HepG2 (cell line): ENCODE data around the gene PTPRN. TPM values are rescaled to one million over a fixed set of nuclear protein-coding genes. Genes with fewer than 3 reads are reported as not detected.

Experiments used
- AGO1 ChIP-seq: fragments of 200-400 bp; formaldehyde crosslinking; IDR thresholded peaks from 2 replicates; pipeline ENCODE4 v1.6.1; 2017; ENCODE audit warnings: mild to moderate bottlenecking, low read depth, low read length, moderate library complexity; ENCODE audit not compliant: poor library complexity, severe bottlenecking
- CBX5 ChIP-seq: sonication (generic); formaldehyde crosslinking; IDR thresholded peaks from 2 replicates; pipeline ENCODE4 v1.4.0; 2020; ENCODE audit warnings: missing genetic modification reagents, borderline replicate concordance
- FOXA1 ChIP-seq, 2 experiments: fragments of 450-650 bp in 1 of 2; sonication (generic) in 1 of 2; formaldehyde crosslinking in 1 of 2; IDR thresholded peaks; 2 replicates each; pipeline versions ENCODE4 v1.4.0 to v1.6.1; 2016 to 2020; ENCODE audit warnings: missing genetic modification reagents in 1 of 2
- FOXM1 ChIP-seq: sonication (generic); formaldehyde crosslinking; IDR thresholded peaks from 2 replicates; pipeline ENCODE4 v1.5.0; 2020; ENCODE audit warnings: missing genetic modification reagents
- GATAD1 ChIP-seq: IDR thresholded peaks from 2 replicates; pipeline ENCODE4 v1.6.1; 2016; ENCODE audit warnings: missing genetic modification reagents, missing compliant biosample characterization
- MIXL1 ChIP-seq: IDR thresholded peaks from 2 replicates; pipeline ENCODE4 v1.6.1; 2016
- PBX2 ChIP-seq: IDR thresholded peaks from 2 replicates; pipeline ENCODE4 v1.6.1; 2016; ENCODE audit warnings: control low read depth
- PHB2 ChIP-seq: fragments of 450-650 bp; IDR thresholded peaks from 2 replicates; pipeline ENCODE4 v1.6.1; 2018; ENCODE audit not compliant: partially characterized antibody
- POLR2AphosphoS5 ChIP-seq: IDR thresholded peaks from 2 replicates; pipeline ENCODE4 v1.6.1; 2012; ENCODE audit warnings: low read depth, low read length
- ZNF773 ChIP-seq: sonication (generic); formaldehyde crosslinking; IDR thresholded peaks from 2 replicates; pipeline ENCODE4 v1.4.0; 2020; ENCODE audit warnings: missing genetic modification reagents, borderline replicate concordance
- polyA plus RNA-seq, 8 experiments: library from polyadenylated mRNA; depleted of rRNA in 3 of 8; stranded (reverse) in 7 of 8; unstranded in 1 of 8; fragments of >200 nt; fragmentation: Illumina TruSeq in 4 of 8; extraction: Trizol in 4 of 8; gene quantifications; 2 replicates each; pipeline versions ENCODE4 v1.2.1 to v1.2.3, GENCODE V29; 2011 to 2016; ENCODE audit warnings: low read depth in 4 of 8, missing spikeins in 1 of 8, mixed read lengths in 1 of 8; ENCODE audit not compliant: insufficient read depth in 1 of 8
- total RNA-seq, 5 experiments: library from RNA; depleted of rRNA; stranded (reverse); fragments of >200 nt; fragmentation: Illumina TruSeq; extraction: Trizol; gene quantifications; 2 replicates each; pipeline ENCODE4 v1.2.3, GENCODE V29; 2016; ENCODE audit warnings: low read depth in 1 of 5
- TF ChIP-seq, protein P1 (sequence below): IDR thresholded peaks from 2 replicates; pipeline ENCODE4 v1.6.1; 2016; ENCODE audit warnings: missing compliant biosample characterization, missing genetic modification reagents, borderline replicate concordance
- TF ChIP-seq, protein P2 (sequence below): sonication (generic); formaldehyde crosslinking; IDR thresholded peaks from 2 replicates; pipeline ENCODE4 v1.4.0; 2020; ENCODE audit warnings: missing genetic modification reagents
- TF ChIP-seq, protein P3 (sequence below): sonication (generic); formaldehyde crosslinking; IDR thresholded peaks from 2 replicates; pipeline ENCODE4 v1.4.0; 2020; ENCODE audit warnings: mild to moderate bottlenecking, missing genetic modification reagents

Gene PTPRN
- total and polyA plus RNA-seq, 2 of the 13 experiments (the other 11 are each of a cell fraction or from before 2014, with no cell fraction given): 0.26 TPM; not detected in 1

DNA sequence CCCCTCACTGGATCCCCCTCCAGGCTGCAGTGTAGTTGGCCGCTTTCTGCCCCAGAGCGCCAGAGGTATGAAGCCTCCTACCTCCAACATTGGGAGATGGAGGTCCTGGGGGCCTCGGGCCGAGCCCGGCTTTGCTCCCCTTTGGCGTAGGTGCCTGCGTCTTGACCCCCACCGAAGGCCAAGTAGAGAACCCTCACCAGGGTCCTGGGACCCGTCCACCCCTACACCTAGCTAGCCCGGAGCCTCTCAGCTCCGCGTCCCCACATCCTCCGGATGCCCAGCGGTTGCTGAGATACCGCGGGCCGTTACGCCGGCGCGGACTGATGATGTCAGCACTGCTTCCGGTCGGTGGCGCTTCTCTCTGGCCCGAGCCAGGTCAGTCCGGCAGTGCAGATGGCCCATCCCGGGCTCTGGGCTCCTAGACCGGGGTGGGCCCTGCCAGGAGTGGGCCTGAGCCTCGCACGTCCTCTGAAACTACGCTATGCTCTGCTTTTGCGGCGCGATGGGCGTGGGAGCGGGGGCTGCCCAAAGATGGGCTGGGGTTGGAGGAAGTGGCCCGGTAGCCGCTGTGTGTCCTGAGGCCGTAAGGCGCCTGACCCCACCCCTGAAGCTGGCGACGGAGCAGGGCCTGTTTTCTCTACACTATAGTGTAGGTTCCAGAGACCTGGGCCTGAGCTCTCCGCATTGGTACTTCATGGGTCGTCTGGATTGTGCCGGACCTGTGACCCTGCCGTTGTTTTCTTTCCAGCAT lies 63.9 kb downstream of the PTPRN start, which contains the start of the genes GLB1L and STK16 (continued):
- TF ChIP-seq, protein P1, sequence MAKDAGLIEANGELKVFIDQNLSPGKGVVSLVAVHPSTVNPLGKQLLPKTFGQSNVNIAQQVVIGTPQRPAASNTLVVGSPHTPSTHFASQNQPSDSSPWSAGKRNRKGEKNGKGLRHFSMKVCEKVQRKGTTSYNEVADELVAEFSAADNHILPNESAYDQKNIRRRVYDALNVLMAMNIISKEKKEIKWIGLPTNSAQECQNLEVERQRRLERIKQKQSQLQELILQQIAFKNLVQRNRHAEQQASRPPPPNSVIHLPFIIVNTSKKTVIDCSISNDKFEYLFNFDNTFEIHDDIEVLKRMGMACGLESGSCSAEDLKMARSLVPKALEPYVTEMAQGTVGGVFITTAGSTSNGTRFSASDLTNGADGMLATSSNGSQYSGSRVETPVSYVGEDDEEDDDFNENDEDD (CRISPR knock-in tag): peak; percentile 72; the same call in 1 of the 2 replicates
- TF ChIP-seq AGO1 (peak; percentile 43), FOXM1 (CRISPR knock-in tag) (no peak), FOXA1 (IDR thresholded peaks at IDR 0.05) (no peak), FOXA1 (CRISPR knock-in tag; IDR thresholded peaks at IDR 0.05) (peak; percentile 56), CBX5 (CRISPR knock-in tag) (peak; percentile 79; the same call in 1 of the 2 replicates), PHB2 (no peak), ZNF773 (CRISPR knock-in tag) (peak; percentile 85; the same call in 1 of the 2 replicates), MIXL1 (CRISPR knock-in tag) (peak; percentile 62), POLR2AphosphoS5 (peak; percentile 96), GATAD1 (CRISPR knock-in tag) (peak; percentile 99), PBX2 (CRISPR knock-in tag) (no peak)
- TF ChIP-seq, protein P2, sequence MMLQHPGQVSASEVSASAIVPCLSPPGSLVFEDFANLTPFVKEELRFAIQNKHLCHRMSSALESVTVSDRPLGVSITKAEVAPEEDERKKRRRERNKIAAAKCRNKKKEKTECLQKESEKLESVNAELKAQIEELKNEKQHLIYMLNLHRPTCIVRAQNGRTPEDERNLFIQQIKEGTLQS (CRISPR knock-in tag): peak; percentile 69
- TF ChIP-seq, protein P3, sequence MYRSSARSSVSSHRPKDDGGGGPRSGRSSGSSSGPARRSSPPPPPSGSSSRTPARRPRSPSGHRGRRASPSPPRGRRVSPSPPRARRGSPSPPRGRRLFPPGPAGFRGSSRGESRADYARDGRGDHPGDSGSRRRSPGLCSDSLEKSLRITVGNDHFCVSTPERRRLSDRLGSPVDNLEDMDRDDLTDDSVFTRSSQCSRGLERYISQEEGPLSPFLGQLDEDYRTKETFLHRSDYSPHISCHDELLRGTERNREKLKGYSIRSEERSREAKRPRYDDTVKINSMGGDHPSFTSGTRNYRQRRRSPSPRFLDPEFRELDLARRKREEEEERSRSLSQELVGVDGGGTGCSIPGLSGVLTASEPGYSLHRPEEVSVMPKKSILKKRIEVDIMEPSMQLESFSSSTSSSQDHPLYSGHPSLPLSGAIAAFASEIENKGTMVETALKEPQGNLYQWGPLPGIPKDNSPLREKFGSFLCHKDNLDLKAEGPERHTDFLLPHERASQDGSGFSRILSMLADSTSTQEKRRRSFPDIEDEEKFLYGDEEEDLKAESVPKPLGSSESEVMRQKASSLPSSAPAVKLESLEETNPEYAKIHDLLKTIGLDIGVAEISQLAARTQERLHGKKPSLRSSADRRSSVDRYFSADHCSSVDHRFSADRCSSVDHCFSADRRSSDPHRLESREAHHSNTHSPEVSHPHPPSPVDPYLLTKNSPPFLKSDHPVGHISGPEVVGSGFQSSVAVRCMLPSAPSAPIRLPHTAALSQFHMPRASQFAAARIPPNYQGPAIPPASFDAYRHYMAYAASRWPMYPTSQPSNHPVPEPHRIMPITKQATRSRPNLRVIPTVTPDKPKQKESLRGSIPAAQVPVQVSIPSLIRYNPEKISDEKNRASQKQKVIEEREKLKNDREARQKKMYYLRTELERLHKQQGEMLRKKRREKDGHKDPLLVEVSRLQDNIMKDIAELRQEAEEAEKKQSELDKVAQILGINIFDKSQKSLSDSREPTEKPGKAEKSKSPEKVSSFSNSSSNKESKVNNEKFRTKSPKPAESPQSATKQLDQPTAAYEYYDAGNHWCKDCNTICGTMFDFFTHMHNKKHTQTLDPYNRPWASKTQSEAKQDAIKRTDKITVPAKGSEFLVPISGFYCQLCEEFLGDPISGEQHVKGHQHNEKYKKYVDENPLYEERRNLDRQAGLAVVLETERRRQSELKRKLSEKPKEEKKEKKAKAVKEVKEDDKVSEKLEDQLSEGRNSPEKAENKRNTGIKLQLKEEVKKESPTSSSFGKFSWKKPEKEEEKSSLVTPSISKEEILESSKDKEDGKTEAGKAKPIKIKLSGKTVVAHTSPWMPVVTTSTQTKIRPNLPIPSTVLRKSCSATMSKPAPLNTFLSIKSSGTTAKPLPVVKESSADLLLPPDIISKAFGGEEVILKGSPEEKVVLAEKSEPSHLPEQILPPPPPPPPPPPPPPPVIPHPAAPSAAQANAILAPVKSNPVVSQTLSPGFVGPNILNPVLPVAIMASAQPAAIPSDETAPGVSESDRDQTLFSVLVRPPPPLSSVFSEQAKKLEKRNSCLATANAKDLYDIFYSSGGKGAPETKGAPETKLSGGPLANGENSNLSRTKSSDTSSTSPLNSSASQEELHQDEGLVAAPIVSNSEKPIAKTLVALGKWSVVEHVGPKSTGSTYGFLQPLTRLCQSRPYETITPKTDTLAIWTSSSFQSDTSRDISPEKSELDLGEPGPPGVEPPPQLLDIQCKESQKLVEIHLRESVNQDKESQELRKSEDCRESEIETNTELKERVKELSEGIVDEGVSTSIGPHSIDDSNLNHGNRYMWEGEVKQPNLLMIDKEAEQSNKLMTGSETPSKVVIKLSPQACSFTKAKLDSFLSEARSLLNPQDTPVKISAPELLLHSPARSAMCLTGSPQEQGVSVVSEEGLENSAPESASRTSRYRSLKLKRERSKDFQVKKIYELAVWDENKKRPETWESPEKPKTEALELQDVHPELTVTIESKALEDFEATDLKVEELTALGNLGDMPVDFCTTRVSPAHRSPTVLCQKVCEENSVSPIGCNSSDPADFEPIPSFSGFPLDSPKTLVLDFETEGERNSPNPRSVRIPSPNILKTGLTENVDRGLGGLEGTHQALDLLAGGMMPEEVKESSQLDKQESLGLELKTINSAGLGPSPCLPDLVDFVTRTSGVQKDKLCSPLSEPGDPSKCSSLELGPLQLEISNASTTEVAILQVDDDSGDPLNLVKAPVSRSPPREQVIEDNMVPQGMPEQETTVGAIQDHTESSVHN (CRISPR knock-in tag): peak; percentile 95
